HepG2 (cell line): ENCODE results near the gene PNN. TPM values are rescaled to one million over a fixed set of nuclear protein-coding genes. Genes with fewer than 3 reads are reported as not detected.

Source experiments
- ATAC-seq: fragments of 200-7000 bp; cut with Tn5 transposase; 3 replicates; pipeline ENCODE4 v1.9.1; 2020; ENCODE audit warnings: mild to moderate bottlenecking, moderate library complexity
- BruUV-seq: library from RNA; stranded (reverse); fragments of 400-500 nt; replicated peaks from 2 replicates; lab custom pipeline; 2021; lab: Mats Ljungman, UMichigan
- CTCF ChIA-PET: fragments of 300-600 bp; formaldehyde crosslinking; extraction: SDS; loops from one replicate; lab custom pipeline; 2021; ENCODE audit warnings: low total read pairs, inconsistent platforms, low intra/inter-chr PET ratio; lab: Yijun Ruan, JAX
- POLR2A ChIA-PET: fragments of 350-600 bp; sonication (Branson Sonifier 250); formaldehyde crosslinking; loops from one replicate; lab custom pipeline; 2020; ENCODE audit warnings: antibody characterized with exemption, inconsistent platforms; lab: Yijun Ruan, JAX
- DNase-seq: peaks from one replicate; pipeline ENCODE4 v3.0.0-alpha.2; 2015; ENCODE audit warnings: low spot score
- FAIRE-seq: peaks from 3 replicates; lab custom pipeline; 2011; peaks lifted over from hg19 to GRCh38; lab: Jason Lieb, UNC
- H2AFZ ChIP-seq: one replicate; pipeline ENCODE4 v1.6.1; 2011; ENCODE audit warnings: low read length, inconsistent platforms
- H3K27ac ChIP-seq: fragments of 300-600 bp; 3 replicates; pipeline ENCODE4 v1.8.0; 2011; ENCODE audit warnings: mixed run types, mild to moderate bottlenecking, mixed read lengths, low read length, inconsistent platforms; ENCODE audit not compliant: insufficient read depth; ENCODE audit errors: extremely low read length
- H3K27me3 ChIP-seq, 2 experiments: fragments of 200-600 bp in 1 of 2; 2 replicates in 1 of 2; 3 replicates in 1 of 2; pipeline versions ENCODE4 v1.6.0 to v1.8.0; 2011; ENCODE audit warnings: low read length in 2 of 2, mild to moderate bottlenecking in 2 of 2, moderate library complexity in 2 of 2, inconsistent platforms in 1 of 2; ENCODE audit not compliant: insufficient read depth in 2 of 2, control insufficient read depth in 1 of 2
- H3K36me3 ChIP-seq, 2 experiments: fragments of 200-600 bp in 1 of 2; replicated peaks in 1 of 2; 2 replicates in 1 of 2; 3 replicates in 1 of 2; pipeline versions ENCODE4 v1.5.1 to v1.8.0; 2011; ENCODE audit warnings: low read length in 2 of 2, inconsistent platforms in 1 of 2; ENCODE audit not compliant: insufficient read depth in 2 of 2, control insufficient read depth in 1 of 2
- H3K4me1 ChIP-seq: 2 replicates; pipeline ENCODE4 v1.5.1; 2012; ENCODE audit warnings: low read length, inconsistent platforms; ENCODE audit not compliant: insufficient read depth
- H3K4me2 ChIP-seq: 2 replicates; pipeline ENCODE4 v1.6.0; 2011; ENCODE audit warnings: low read depth, low read length, inconsistent platforms
- H3K4me3 ChIP-seq, 3 experiments: fragments of 200-600 bp in 1 of 3; sonication (generic), shearing (Covaris generic) in 1 of 3; replicated peaks in 1 of 3; 2 replicates each; pipeline ENCODE4 v1.5.1; 2011 to 2016; ENCODE audit warnings: low read length in 3 of 3, inconsistent platforms in 2 of 3, low read depth in 2 of 3, mild to moderate bottlenecking in 2 of 3, control low read depth in 1 of 3, mixed read lengths in 1 of 3; ENCODE audit not compliant: insufficient read depth in 1 of 3
- H3K79me2 ChIP-seq: one replicate; pipeline ENCODE4 v1.6.1; 2011; ENCODE audit warnings: low read length, inconsistent platforms; ENCODE audit not compliant: insufficient read depth
- H3K9ac ChIP-seq: 2 replicates; pipeline ENCODE4 v1.6.0; 2011; ENCODE audit warnings: mild to moderate bottlenecking, low read depth, low read length, inconsistent platforms; ENCODE audit not compliant: insufficient read depth
- H3K9me3 ChIP-seq: 2 replicates; pipeline ENCODE4 v1.5.1; 2012; ENCODE audit warnings: mild to moderate bottlenecking, low read length
- H4K20me1 ChIP-seq: 2 replicates; pipeline ENCODE4 v1.6.0; 2011; ENCODE audit warnings: inconsistent platforms, mild to moderate bottlenecking, low read length, moderate library complexity; ENCODE audit not compliant: insufficient read depth
- BCL3 ChIP-seq: sonication (generic); formaldehyde crosslinking; IDR thresholded peaks from 2 replicates; pipeline ENCODE4 v1.5.1; 2020; ENCODE audit warnings: mild to moderate bottlenecking, missing genetic modification reagents, moderate library complexity
- ELK4 ChIP-seq: sonication (generic); formaldehyde crosslinking; IDR thresholded peaks from 2 replicates; pipeline ENCODE4 v1.9.0; 2021; ENCODE audit warnings: missing genetic modification reagents, borderline replicate concordance
- HMG20A ChIP-seq: IDR thresholded peaks from 2 replicates; pipeline ENCODE4 v1.6.1; 2016; ENCODE audit warnings: borderline replicate concordance
- IRF1 ChIP-seq: sonication (generic); formaldehyde crosslinking; IDR thresholded peaks from 2 replicates; pipeline ENCODE4 v1.4.0; 2020; ENCODE audit warnings: low read depth, mild to moderate bottlenecking, missing genetic modification reagents
- MTERF4 ChIP-seq: sonication (generic); formaldehyde crosslinking; IDR thresholded peaks from 2 replicates; pipeline ENCODE4 v1.8.0; 2023; ENCODE audit warnings: mild to moderate bottlenecking, missing genetic modification reagents
- NCOR1 ChIP-seq: fragments of 200-600 bp; sonication (generic); IDR thresholded peaks from 2 replicates; pipeline ENCODE4 v1.7.0; 2017; ENCODE audit warnings: antibody characterized with exemption, low read length, borderline replicate concordance
- PHB2 ChIP-seq: fragments of 450-650 bp; IDR thresholded peaks from 2 replicates; pipeline ENCODE4 v1.6.1; 2018; ENCODE audit not compliant: partially characterized antibody
- SALL1 ChIP-seq: sonication (generic); formaldehyde crosslinking; IDR thresholded peaks from 2 replicates; pipeline ENCODE4 v1.8.0; 2022; ENCODE audit warnings: mild to moderate bottlenecking, missing genetic modification reagents
- ZMAT5 ChIP-seq: sonication (generic); formaldehyde crosslinking; IDR thresholded peaks from 2 replicates; pipeline ENCODE4 v1.5.0; 2020; ENCODE audit warnings: mild to moderate bottlenecking, low read depth, missing genetic modification reagents, borderline replicate concordance
- ZNF333 ChIP-seq: sonication (generic); formaldehyde crosslinking; IDR thresholded peaks from 2 replicates; pipeline ENCODE4 v1.4.0; 2020; ENCODE audit warnings: mild to moderate bottlenecking, missing genetic modification reagents, borderline replicate concordance
- ZNF44 ChIP-seq: sonication (generic); formaldehyde crosslinking; IDR thresholded peaks from 2 replicates; pipeline ENCODE4 v1.5.1; 2020; ENCODE audit warnings: mild to moderate bottlenecking, missing genetic modification reagents
- WGBS: methylation state at CpG from one replicate; pipeline ENCODE4 v1.1.6; 2017; ENCODE audit warnings: low lambda C conversion rate; 5-methylcytosine and 5-hydroxymethylcytosine counted together
- in situ Hi-C: cut with HindIII; loops from 2 replicates; pipeline ENCODE4 v1.10.0; 2017; ENCODE audit warnings: low pct_unique_long_range_greater_than_20kb; ENCODE audit not compliant: extremely low pct_ligation_motif_present
- intact Hi-C: fragments of 100-400 bp; cut with micrococcal nuclease; formaldehyde crosslinking; loops from one replicate; pipeline ENCODE4 v1.10.0; 2022; ENCODE audit not compliant: unreplicated experiment
- polyA plus RNA-seq, 8 experiments: library from polyadenylated mRNA; depleted of rRNA in 3 of 8; stranded (reverse) in 7 of 8; unstranded in 1 of 8; fragments of >200 nt; fragmentation: Illumina TruSeq in 4 of 8; extraction: Trizol in 4 of 8; gene quantifications; 2 replicates each; pipeline versions ENCODE4 v1.2.1 to v1.2.3, GENCODE V29; 2011 to 2016; ENCODE audit warnings: low read depth in 4 of 8, missing spikeins in 1 of 8, mixed read lengths in 1 of 8; ENCODE audit not compliant: insufficient read depth in 1 of 8
- total RNA-seq, 5 experiments: library from RNA; depleted of rRNA; stranded (reverse); fragments of >200 nt; fragmentation: Illumina TruSeq; extraction: Trizol; gene quantifications; 2 replicates each; pipeline ENCODE4 v1.2.3, GENCODE V29; 2016; ENCODE audit warnings: low read depth in 1 of 5

The PNN gene
- total and polyA plus RNA-seq, 2 of the 13 experiments (the other 11 are each of a cell fraction or from before 2014, with no cell fraction given), result 58.0 to 214 TPM

GRCh38 chr14:39229601-39230110 lies 54.6 kb downstream of the PNN start:
- FAIRE-seq, result no peak
- POLR2A ChIA-PET, result interaction anchor here (0.7 to 2.3 kb wide), 6 partner anchors 11 to 78 kb away, joined by 3 to 10 read pairs (median 4); partner anchors contain the start of genes PNN and TRAPPC6B
- ATAC-seq, result no peak
- peak overlapping the region; percentile 3; the same call in 1 of the 2 replicates for H3K9ac ChIP-seq
- peaks cover 44% of the 10 kb centered on the region for H3K4me1 ChIP-seq
- H3K79me2 ChIP-seq, result peaks cover 10% of the 10 kb centered on the region
- no peaks in the 10 kb centered on the region for H3K9me3 ChIP-seq
- no peaks in the 10 kb centered on the region; a peak in 1 of 5 replicates for H3K27me3 ChIP-seq
- no peak overlapping the region for H3K27ac ChIP-seq
- in situ Hi-C loops, result loop anchor here (5.0 kb wide), 2 partner anchors 138 to 203 kb away; partner anchors contain the start of gene FBXO33
- peak overlapping the region; percentile 38 for H3K4me2 ChIP-seq
- WGBS, result 23% methylated on average over 3 of the region's 3 CpGs
- no peaks in the 10 kb centered on the region for H4K20me1 ChIP-seq
- H3K4me3 ChIP-seq, result no peak overlapping the region
- intact Hi-C loops, result loop anchor here (5.0 to 10.0 kb wide), 2 partner anchors 83 to 205 kb away; no protein-coding TSS in a partner anchor
- BruUV-seq, result no TSS peak
- CTCF ChIA-PET, result no interaction called here
- peak overlapping the region; percentile 51 for H2AFZ ChIP-seq
- TF ChIP-seq ZNF44 (no peak), PHB2 (no peak), ZNF333 (CRISPR knock-in tag) (no peak), MTERF4 (CRISPR knock-in tag) (no peak), NCOR1 (no peak), IRF1 (CRISPR knock-in tag) (no peak), SALL1 (0 out of 2 replicates have a peak, but pooled peaks have one; percentile 13), ZMAT5 (CRISPR knock-in tag) (no peak), BCL3 (CRISPR knock-in tag) (no peak), HMG20A (CRISPR knock-in tag) (0 out of 2 replicates have a peak, but pooled peaks have one; percentile 20), ELK4 (CRISPR knock-in tag) (no peak)
- no peak for DNase-seq
- H3K36me3 ChIP-seq, result no peaks in the 10 kb centered on the region
